ENCODE data around the gene MAP2K2.
"Not testable (repeated sequence)": the region's sequence is repeated elsewhere in the genome, so short reads cannot be mapped to it uniquely, and the experiment has no call there.

GRCh38 chr19:4135386-4135785 is 11.5 kb upstream of the MAP2K2 start:
- not testable (repeated sequence) for TF ChIP-seq CTCF (IDR thresholded peaks at IDR 0.05; ENCODE audit: low read depth, low read length, missing input control); SP1 (IDR thresholded peaks at IDR 0.05); MAX (IDR thresholded peaks at IDR 0.05)
- TF ChIP-seq, protein P1, sequence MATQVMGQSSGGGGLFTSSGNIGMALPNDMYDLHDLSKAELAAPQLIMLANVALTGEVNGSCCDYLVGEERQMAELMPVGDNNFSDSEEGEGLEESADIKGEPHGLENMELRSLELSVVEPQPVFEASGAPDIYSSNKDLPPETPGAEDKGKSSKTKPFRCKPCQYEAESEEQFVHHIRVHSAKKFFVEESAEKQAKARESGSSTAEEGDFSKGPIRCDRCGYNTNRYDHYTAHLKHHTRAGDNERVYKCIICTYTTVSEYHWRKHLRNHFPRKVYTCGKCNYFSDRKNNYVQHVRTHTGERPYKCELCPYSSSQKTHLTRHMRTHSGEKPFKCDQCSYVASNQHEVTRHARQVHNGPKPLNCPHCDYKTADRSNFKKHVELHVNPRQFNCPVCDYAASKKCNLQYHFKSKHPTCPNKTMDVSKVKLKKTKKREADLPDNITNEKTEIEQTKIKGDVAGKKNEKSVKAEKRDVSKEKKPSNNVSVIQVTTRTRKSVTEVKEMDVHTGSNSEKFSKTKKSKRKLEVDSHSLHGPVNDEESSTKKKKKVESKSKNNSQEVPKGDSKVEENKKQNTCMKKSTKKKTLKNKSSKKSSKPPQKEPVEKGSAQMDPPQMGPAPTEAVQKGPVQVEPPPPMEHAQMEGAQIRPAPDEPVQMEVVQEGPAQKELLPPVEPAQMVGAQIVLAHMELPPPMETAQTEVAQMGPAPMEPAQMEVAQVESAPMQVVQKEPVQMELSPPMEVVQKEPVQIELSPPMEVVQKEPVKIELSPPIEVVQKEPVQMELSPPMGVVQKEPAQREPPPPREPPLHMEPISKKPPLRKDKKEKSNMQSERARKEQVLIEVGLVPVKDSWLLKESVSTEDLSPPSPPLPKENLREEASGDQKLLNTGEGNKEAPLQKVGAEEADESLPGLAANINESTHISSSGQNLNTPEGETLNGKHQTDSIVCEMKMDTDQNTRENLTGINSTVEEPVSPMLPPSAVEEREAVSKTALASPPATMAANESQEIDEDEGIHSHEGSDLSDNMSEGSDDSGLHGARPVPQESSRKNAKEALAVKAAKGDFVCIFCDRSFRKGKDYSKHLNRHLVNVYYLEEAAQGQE (IDR thresholded peaks at IDR 0.05), result not testable (repeated sequence)

Data from liver (tissue), 3 donors.